Mucosa of descending colon (tissue), 3 donors: ENCODE measurements around the gene CD37. TPM values are rescaled to one million over a fixed set of nuclear protein-coding genes. Genes with fewer than 3 reads are reported as not detected.
A peak's percentile ranks its signal among the peaks of the same experiment; 100 is the strongest.

Experiments used
- ATAC-seq: fragments of 200-7000 bp; cut with Tn5 transposase; one replicate; pipeline ENCODE4 v1.9.1; 2020; ENCODE audit warnings: mild to moderate bottlenecking, moderate library complexity
- DNase-seq, 3 donors: peaks; one replicate each; pipeline ENCODE4 v3.0.0-alpha.2; 2020
- H3K36me3 ChIP-seq: fragments of 200-600 bp; one replicate; pipeline ENCODE4 v1.8.0; 2021; ENCODE audit warnings: low read depth, mild to moderate bottlenecking
- H3K4me1 ChIP-seq: fragments of 200-600 bp; one replicate; pipeline ENCODE4 v1.8.0; 2021; ENCODE audit warnings: low read depth, mild to moderate bottlenecking
- H3K4me3 ChIP-seq: fragments of 200-600 bp; one replicate; pipeline ENCODE4 v1.8.0; 2021; ENCODE audit warnings: mild to moderate bottlenecking
- H3K9me3 ChIP-seq: fragments of 200-600 bp; one replicate; pipeline ENCODE4 v1.8.0; 2021; ENCODE audit warnings: mild to moderate bottlenecking
- CTCF ChIP-seq: fragments of 200-600 bp; IDR thresholded peaks from one replicate; pipeline ENCODE4 v1.8.0; 2022; ENCODE audit warnings: antibody characterized with exemption, mild to moderate bottlenecking
- intact Hi-C, 2 donors: fragments of 100-400 bp; cut with DNase I in 1 of 2; cut with micrococcal nuclease in 1 of 2; formaldehyde crosslinking; loops; one replicate each; pipeline versions ENCODE4 v1.11.0 to v1.11.1; 2022; cut with DNase I, micrococcal nuclease
- microRNA-seq: library from miRNA; unstranded; fragments of <30 nt; microRNA quantifications from one replicate; pipeline ENCODE4, GENCODE V29; 2019
- total RNA-seq, 3 donors: library from RNA; stranded (reverse); fragmentation: NEBNext Ultra II Directional in 2 of 3; extraction: Animal tissue kit (Norgen Biotek cat#: 25700) in 2 of 3; gene quantifications; one replicate each; pipeline versions ENCODE4 v1.2.1 to v1.2.4, GENCODE V29; 2021 to 2023
- donor health status: DM: no; HTN: no; CAD: no; lungs with moderate emphysema.
- donor health status: DM: no; HTN: no; CAD: no.
- donor health status: DM: no; HTN: yes; CAD: no.

CD37 gene
- total RNA-seq, 3 donors from 2014 or later, result 5.6 to 11.2 (median 10.1) TPM

DNA sequence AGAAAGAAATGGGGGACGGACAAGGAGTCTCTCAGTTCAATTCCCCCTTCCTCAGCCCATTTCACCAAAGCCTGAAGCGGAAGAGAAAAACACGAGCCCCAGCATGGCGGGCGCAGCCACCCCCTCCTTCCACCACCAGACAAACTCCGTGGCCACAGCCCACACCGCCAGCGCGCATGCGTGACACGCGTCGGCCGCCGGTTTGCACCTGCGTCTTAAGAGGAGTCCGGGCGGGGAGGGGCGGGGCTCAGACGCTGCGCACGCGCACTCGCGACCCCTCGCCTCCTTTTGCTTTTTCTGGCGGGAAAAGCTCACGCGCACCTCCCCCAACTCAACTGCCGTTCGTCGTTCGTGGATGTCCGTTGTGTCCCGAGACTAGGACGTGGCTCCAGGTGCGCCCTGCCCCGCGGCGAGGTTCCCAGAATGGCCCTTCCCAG is 52.7 kb downstream of the CD37 start, which contains the start of gene KASH5:
Gene KASH5, plus strand, starts transcription at position 314 of the 437 bp plus-strand sequence. CDS start 2,635 bp downstream, outside the sequence.
- intact Hi-C loops, result no loop called here
- no peaks in the 10 kb centered on the region for H3K36me3 ChIP-seq
- TF ChIP-seq CTCF, result no peak
- H3K9me3 ChIP-seq, result no peaks in the 10 kb centered on the region
- H3K4me1 ChIP-seq, result no peaks in the 10 kb centered on the region
- H3K4me3 ChIP-seq, result no peak within 1 kb of the TSS
- peak; percentile 80 to 92 (median 89) for DNase-seq
- ATAC-seq, result peak; percentile 86

DNA sequence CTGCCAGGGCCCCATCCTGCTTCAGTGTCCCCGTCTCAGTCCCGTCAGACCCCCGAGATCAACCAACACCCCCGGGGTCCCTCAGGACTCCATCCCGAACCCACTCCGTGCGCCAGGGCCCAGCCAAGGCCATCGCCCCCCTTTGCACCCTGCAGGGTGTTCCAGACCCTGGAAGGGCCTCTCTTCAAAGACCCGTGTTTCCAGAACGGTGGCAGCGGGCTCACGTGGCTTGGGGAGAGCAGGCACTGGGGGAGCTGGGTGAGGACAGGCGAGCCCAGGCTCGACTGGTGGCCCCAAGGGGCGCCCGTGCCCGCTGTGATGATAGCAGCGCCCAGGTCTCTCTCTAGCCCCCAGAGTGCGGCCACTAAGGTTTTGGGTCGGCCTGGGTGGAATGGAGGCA is 54.2 kb downstream of the CD37 start:
- intact Hi-C loops, result no loop called here
- Histone ChIP-seq H3K4me3 (no peak overlapping the region), H3K4me1 (no peaks in the 10 kb centered on the region), H3K9me3 (no peaks in the 10 kb centered on the region), H3K36me3 (no peaks in the 10 kb centered on the region)
- no peak for ATAC-seq
- TF ChIP-seq CTCF, result no peak
- DNase-seq, result no peak

Small RNA genes lying within 50 kb of the gene (microRNA-seq; reads per million reads assigned to microRNA genes)
- not detected for gene MIR4324

Other genes with a start within 250 kb of the CD37 start
- gene SNRNP70, start 250.0 kb upstream of the CD37 start, total RNA-seq, result 100 to 1,000 TPM; 136 to 257 (median 200) TPM
- 10 to 100 TPM in 2 of 3 donors, 1 to 10 TPM in 1; 7.2 to 20.4 (median 11.7) TPM for gene LIN7B, start 221.0 kb upstream of the CD37 start, total RNA-seq
- gene C19orf73, start 216.3 kb upstream of the CD37 start, total RNA-seq, result 1 to 10 TPM; 1.8 to 3.2 (median 2.1) TPM
- gene PPFIA3, start 215.9 kb upstream of the CD37 start, total RNA-seq, result 10 to 100 TPM; 15.1 to 21.4 (median 19.6) TPM
- gene HRC, start 180.0 kb upstream of the CD37 start, total RNA-seq, result 1 to 10 TPM in 2 of 3 donors, under 1 TPM in 1; 0.73 to 1.9 (median 1.2) TPM
- gene TRPM4, start 177.6 kb upstream of the CD37 start, total RNA-seq, result 100 to 1,000 TPM; 182 to 398 (median 274) TPM
- 1 to 10 TPM in 1 of 3 donors, under 1 TPM in 2; 0.36 to 3.7 (median 0.52) TPM for gene SLC6A16, start 10.2 kb upstream of the CD37 start, total RNA-seq
- gene TEAD2, start 27.0 kb downstream of the CD37 start, total RNA-seq, result 10 to 100 TPM in 2 of 3 donors, 1 to 10 TPM in 1; 9.8 to 64.0 (median 21.8) TPM
- gene DKKL1, start 28.5 kb downstream of the CD37 start, total RNA-seq, result under 1 TPM in 1 of 3 donors, not detected in 2; 0.44 TPM
- not detected for gene KASH5, start 52.8 kb downstream of the CD37 start, total RNA-seq
- not detected for gene PTH2, start 88.0 kb downstream of the CD37 start, total RNA-seq
- gene GFY, start 90.0 kb downstream of the CD37 start, total RNA-seq, result not detected
- 1 to 10 TPM in 1 of 3 donors, under 1 TPM in 2; 0.20 to 1.0 (median 0.51) TPM for gene SLC17A7, start 106.1 kb downstream of the CD37 start, total RNA-seq
- gene PIH1D1, start 116.4 kb downstream of the CD37 start, total RNA-seq, result 10 to 100 TPM; 65.2 to 78.7 (median 76.6) TPM
- 10 to 100 TPM; 31.2 to 36.4 (median 36.3) TPM for gene ALDH16A1, start 117.8 kb downstream of the CD37 start, total RNA-seq
- gene FLT3LG, start 138.8 kb downstream of the CD37 start, total RNA-seq, result 10 to 100 TPM in 1 of 3 donors, 1 to 10 TPM in 2; 3.3 to 14.8 (median 7.8) TPM
- gene RPL13A, start 152.2 kb downstream of the CD37 start, total RNA-seq, result 1,000 to 10,000 TPM; 2,162 to 2,782 (median 2,296) TPM
- gene RPS11, start 161.0 kb downstream of the CD37 start, total RNA-seq, result 1,000 to 10,000 TPM; 1,414 to 1,682 (median 1,521) TPM
- 100 to 1,000 TPM; 308 to 537 (median 450) TPM for gene FCGRT, start 177.3 kb downstream of the CD37 start, total RNA-seq
- gene RCN3, start 192.6 kb downstream of the CD37 start, total RNA-seq, result 10 to 100 TPM; 28.5 to 42.2 (median 34.0) TPM
- 10 to 100 TPM; 59.2 to 72.5 (median 66.3) TPM for gene NOSIP, start 245.2 kb downstream of the CD37 start, total RNA-seq
- gene PRRG2, start 245.9 kb downstream of the CD37 start, total RNA-seq, result 10 to 100 TPM in 2 of 3 donors, 1 to 10 TPM in 1; 9.1 to 25.1 (median 18.9) TPM